Measurements from ENCODE around the gene KIF18B. TPM values are rescaled to one million over a fixed set of nuclear protein-coding genes. Genes with fewer than 3 reads are reported as not detected.

Gene KIF18B
- polyA plus RNA-seq, 3 donors = not detected

GRCh38 chr17:44903012-44903685 lies 44.4 kb downstream of the KIF18B start:
- Mint-ChIP-seq H3K9me3 (no peaks in the 10 kb centered on the region), H3K4me1 (peaks cover 60% of the 10 kb centered on the region), H3K27ac (no peak overlapping the region), H3K4me3 (no peak overlapping the region), H3K27me3 (ENCODE audit: low read depth in 3 of 3) (peaks cover 0 to 1% (median 0%) of the 10 kb centered on the region in 3 donors), H3K36me3 (no peaks in the 10 kb centered on the region)
- Histone ChIP-seq H3K79me2 (ENCODE audit: insufficient read depth, low read length) (peaks cover 11% of the 10 kb centered on the region), H3K9me3 (replicated peaks in 1 of 2; ENCODE audit: control insufficient read depth in 1 of 2, insufficient read depth in 1 of 2, low read length in 2 of 2) (no peaks in the 10 kb centered on the region), H3K36me3 (replicated peaks in 1 of 2; ENCODE audit: control insufficient read depth in 1 of 2, insufficient read depth in 2 of 2, low read length in 2 of 2) (no peaks in the 10 kb centered on the region), H3K4me2 (replicated peaks; ENCODE audit: extremely low read depth, low read length, poor library complexity, severe bottlenecking) (no peak overlapping the region), H3K27me3 (ENCODE audit: control insufficient read depth in 2 of 2, insufficient read depth in 2 of 2, low read length in 2 of 2) (no peaks in the 10 kb centered on the region), H3K9ac (ENCODE audit: insufficient read depth, low read length, poor library complexity, severe bottlenecking) (no peak overlapping the region), H3K27ac (ENCODE audit: low read depth in 1 of 2, low read length in 2 of 2) (no peak overlapping the region), H2AFZ (ENCODE audit: insufficient read depth, low read depth, low read length, poor library complexity, severe bottlenecking) (no peak overlapping the region), H3K4me1 (ENCODE audit: control insufficient read depth in 1 of 2, insufficient read depth in 2 of 2, low read length in 2 of 2) (peaks cover 53 to 59% of the 10 kb centered on the region in 2 donors), H3K4me3 (replicated peaks in 1 of 3; ENCODE audit: low read depth in 2 of 3, low read length in 3 of 3) (no peak overlapping the region), H4K20me1 (ENCODE audit: insufficient read depth, low read length) (peaks cover 8% of the 10 kb centered on the region)
- WGBS (ENCODE audit: insufficient coverage) = 100% methylated on average over 1 of the region's 8 CpGs
- TF ChIP-seq CTCF (IDR thresholded peaks at IDR 0.05) = no peak
- intact Hi-C loops (cut with micrococcal nuclease) = loop anchor here in 1 of 2 donors (5.0 kb wide), 1 partner anchor 44 kb away; the partner anchor contains the start of gene KIF18B
- DNase-seq = no peak

- Histone ChIP-seq H3K4me1 (ENCODE audit: control insufficient read depth in 1 of 2, insufficient read depth in 2 of 2, low read length in 2 of 2) (peaks cover 59 to 66% of the 10 kb centered on the region in 2 donors), H3K27me3 (ENCODE audit: control insufficient read depth in 2 of 2, insufficient read depth in 2 of 2, low read length in 2 of 2) (no peaks in the 10 kb centered on the region), H3K79me2 (ENCODE audit: insufficient read depth, low read length) (peaks cover 20% of the 10 kb centered on the region), H3K4me2 (replicated peaks; ENCODE audit: extremely low read depth, low read length, poor library complexity, severe bottlenecking) (no peak overlapping the region), H3K27ac (ENCODE audit: low read depth in 1 of 2, low read length in 2 of 2) (no peak overlapping the region), H3K9ac (ENCODE audit: insufficient read depth, low read length, poor library complexity, severe bottlenecking) (no peak overlapping the region), H3K9me3 (replicated peaks in 1 of 2; ENCODE audit: control insufficient read depth in 1 of 2, insufficient read depth in 1 of 2, low read length in 2 of 2) (no peaks in the 10 kb centered on the region), H3K4me3 (replicated peaks in 1 of 3; ENCODE audit: low read depth in 2 of 3, low read length in 3 of 3) (no peak overlapping the region), H4K20me1 (ENCODE audit: insufficient read depth, low read length) (peaks cover 16% of the 10 kb centered on the region), H3K36me3 (replicated peaks in 1 of 2; ENCODE audit: control insufficient read depth in 1 of 2, insufficient read depth in 2 of 2, low read length in 2 of 2) (no peaks in the 10 kb centered on the region), H2AFZ (ENCODE audit: insufficient read depth, low read depth, low read length, poor library complexity, severe bottlenecking) (no peak overlapping the region)
- Mint-ChIP-seq H3K27me3 (ENCODE audit: low read depth in 3 of 3) (peaks cover 0 to 1% (median 0%) of the 10 kb centered on the region in 3 donors), H3K27ac (peak overlapping the region in 1 of 7 donors; percentile 57), H3K4me1 (peaks cover 57% of the 10 kb centered on the region), H3K36me3 (peaks cover 0 to 4% of the 10 kb centered on the region in 2 donors), H3K9me3 (no peaks in the 10 kb centered on the region), H3K4me3 (no peak overlapping the region)
- intact Hi-C loops (cut with micrococcal nuclease) = loop anchor here in 1 of 2 donors (5.0 kb wide), 1 partner anchor 45 kb away; the partner anchor contains the start of gene KIF18B
- TF ChIP-seq CTCF (IDR thresholded peaks at IDR 0.05) = no peak
- 85% methylated on average over 15 of the region's 17 CpGs for WGBS (ENCODE audit: insufficient coverage)
- DNase-seq = no peak
Measured at GRCh38 chr17:44902135-44902760, 45.3 kb downstream of the KIF18B start.
